NCI-H146 treated with DMSO at 0.1 percent for 48 hours (cell line): ENCODE results near the gene MRPL46.
"Not testable (repeated sequence)": the region's sequence is repeated elsewhere in the genome, so short reads cannot be mapped to it uniquely, and the experiment has no call there.

ENCODE experiments used
- DNase-seq: peaks from one replicate; lab custom pipeline; 2025; ENCODE audit not compliant: unreplicated experiment; lab: John Stamatoyannopoulos, UW

Gene MRPL46

GRCh38 chr15:88447206-88447605 is 20.0 kb downstream of the MRPL46 start:
- no peak for DNase-seq

GRCh38 chr15:88441076-88441730 is 26.0 kb downstream of the MRPL46 start:
- no peak for DNase-seq

- no peak for DNase-seq
These were observed 27.2 kb downstream of the MRPL46 start for GRCh38 chr15:88440021-88440420.

- DNase-seq: no peak
These were observed 29.0 kb downstream of the MRPL46 start for GRCh38 chr15:88438181-88438580.

- not testable (repeated sequence) for DNase-seq
These were observed 33.1 kb downstream of the MRPL46 start for GRCh38 chr15:88434106-88434505.

- DNase-seq: no peak
These were observed 34.0 kb downstream of the MRPL46 start for GRCh38 chr15:88433046-88433685.

GRCh38 chr15:88431441-88431840 is 35.7 kb downstream of the MRPL46 start:
- DNase-seq: no peak

GRCh38 chr15:88430051-88430450 is 37.1 kb downstream of the MRPL46 start:
- DNase-seq: no peak

- DNase-seq: no peak
These were observed 38.2 kb downstream of the MRPL46 start for GRCh38 chr15:88428805-88429605.

- no peak for DNase-seq
These were observed 39.1 kb downstream of the MRPL46 start for GRCh38 chr15:88428053-88428452.

- no peak for DNase-seq
These were observed 40.9 kb downstream of the MRPL46 start for GRCh38 chr15:88426304-88426703.

- DNase-seq: no peak
These were observed 43.9 kb downstream of the MRPL46 start for GRCh38 chr15:88423331-88423730.

- no peak for DNase-seq
These were observed 47.4 kb downstream of the MRPL46 start for GRCh38 chr15:88419830-88420229.
